HepG2 (cell line): ENCODE results near the gene SYCP2. TPM values are rescaled to one million over a fixed set of nuclear protein-coding genes. Genes with fewer than 3 reads are reported as not detected.

Experiments used
- BRF2 ChIP-seq: sonication (generic); formaldehyde crosslinking; IDR thresholded peaks from 2 replicates; pipeline ENCODE4 v1.8.1; 2022; ENCODE audit warnings: mild to moderate bottlenecking, missing genetic modification reagents
- HOXA5 ChIP-seq: sonication (generic); formaldehyde crosslinking; IDR thresholded peaks from 2 replicates; pipeline ENCODE4 v1.4.0; 2020; ENCODE audit warnings: missing genetic modification reagents
- MAFK ChIP-seq, 2 experiments: IDR thresholded peaks in 1 of 2; conservative IDR thresholded peaks in 1 of 2; 2 replicates each; pipeline ENCODE4 v1.6.1; 2011; ENCODE audit warnings: improper control_type of control experiment in 2 of 2, low read length in 2 of 2
- NFRKB ChIP-seq: fragments of 450-650 bp; IDR thresholded peaks from 2 replicates; pipeline ENCODE4 v1.6.1; 2017
- REST ChIP-seq, 2 experiments: IDR thresholded peaks; 2 replicates each; pipeline ENCODE4 v1.6.1; 2011 to 2012; ENCODE audit warnings: low read length in 2 of 2, borderline replicate concordance in 1 of 2, low read depth in 1 of 2, mild to moderate bottlenecking in 1 of 2, moderate library complexity in 1 of 2
- U2AF1 ChIP-seq: fragments of 200-400 bp; formaldehyde crosslinking; optimal IDR thresholded peaks from 2 replicates; pipeline ENCODE3; 2017; ENCODE audit warnings: mild to moderate bottlenecking, low read depth, low read length
- ZBTB40 ChIP-seq, 2 experiments: fragments of 450-650 bp in 1 of 2; sonication (generic) in 1 of 2; formaldehyde crosslinking in 1 of 2; IDR thresholded peaks; 2 replicates each; pipeline versions ENCODE4 v1.6.1 to v1.8.0; 2016 to 2022; ENCODE audit warnings: antibody characterized with exemption in 1 of 2, mild to moderate bottlenecking in 1 of 2, missing genetic modification reagents in 1 of 2
- ZNF432 ChIP-seq: sonication (generic); formaldehyde crosslinking; IDR thresholded peaks from 2 replicates; pipeline ENCODE4 v1.5.0; 2020; ENCODE audit warnings: missing genetic modification reagents, mild to moderate bottlenecking, borderline replicate concordance
- ZNF674 ChIP-seq: sonication (generic); formaldehyde crosslinking; IDR thresholded peaks from 2 replicates; pipeline ENCODE4 v1.5.0; 2020; ENCODE audit warnings: low read depth, mild to moderate bottlenecking, missing genetic modification reagents
- ZSCAN5A ChIP-seq: sonication (generic); formaldehyde crosslinking; IDR thresholded peaks from 2 replicates; pipeline ENCODE4 v1.8.0; 2022; ENCODE audit warnings: mild to moderate bottlenecking, missing genetic modification reagents, borderline replicate concordance
- polyA plus RNA-seq, 8 experiments: library from polyadenylated mRNA; depleted of rRNA in 3 of 8; stranded (reverse) in 7 of 8; unstranded in 1 of 8; fragments of >200 nt; fragmentation: Illumina TruSeq in 4 of 8; extraction: Trizol in 4 of 8; gene quantifications; 2 replicates each; pipeline versions ENCODE4 v1.2.1 to v1.2.3, GENCODE V29; 2011 to 2016; ENCODE audit warnings: low read depth in 4 of 8, missing spikeins in 1 of 8, mixed read lengths in 1 of 8; ENCODE audit not compliant: insufficient read depth in 1 of 8
- total RNA-seq, 5 experiments: library from RNA; depleted of rRNA; stranded (reverse); fragments of >200 nt; fragmentation: Illumina TruSeq; extraction: Trizol; gene quantifications; 2 replicates each; pipeline ENCODE4 v1.2.3, GENCODE V29; 2016; ENCODE audit warnings: low read depth in 1 of 5

The SYCP2 gene
- total and polyA plus RNA-seq, 2 of the 13 experiments (the other 11 are each of a cell fraction or from before 2014, with no cell fraction given) = 0.07 to 0.24 TPM

- TF ChIP-seq ZBTB40 (IDR thresholded peaks at IDR 0.05) (no peak), ZBTB40 (CRISPR knock-in tag; IDR thresholded peaks at IDR 0.05) (no peak), BRF2 (CRISPR knock-in tag) (no peak), NFRKB (no peak), ZSCAN5A (no peak), U2AF1 (no peak), HOXA5 (CRISPR knock-in tag) (no peak), MAFK (conservative IDR thresholded peaks at IDR 0.05 in 1 of 2, IDR thresholded peaks at IDR 0.05 in 1 of 2; ENCODE audit: low read length in 2 of 2) (no peak), ZNF432 (CRISPR knock-in tag) (no peak), ZNF674 (CRISPR knock-in tag) (no peak), REST (IDR thresholded peaks at IDR 0.05; ENCODE audit: borderline replicate concordance in 1 of 2, low read depth in 1 of 2, low read length in 2 of 2) (no peak)
These were observed 116.0 kb downstream of the SYCP2 start (continued) for GRCh38 chr20:59817406-59817805.
